ENCODE data around the gene SLIT3.

SLIT3 gene

GRCh38 chr5:168848569-168848968 is 452.4 kb downstream of the SLIT3 start:
- Histone ChIP-seq H3F3A (ENCODE audit: control insufficient read depth, insufficient read depth) (no peaks in the 10 kb centered on the region), H3K36me3 (ENCODE audit: control insufficient read depth, low read length) (no peaks in the 10 kb centered on the region), H3K4me1 (ENCODE audit: control insufficient read depth, low read length) (no peaks in the 10 kb centered on the region), H3K27me3 (ENCODE audit: control insufficient read depth, low read length) (peaks cover 11% of the 10 kb centered on the region), H3K27ac (ENCODE audit: low read depth, low read length) (no peak overlapping the region), H3K79me2 (ENCODE audit: control insufficient read depth, low read length) (no peaks in the 10 kb centered on the region), H3K4me3 (ENCODE audit: low read length) (no peak overlapping the region), H4K20me1 (ENCODE audit: control insufficient read depth, insufficient read depth, low read depth, low read length) (no peaks in the 10 kb centered on the region), H3K4me2 (ENCODE audit: low read length) (no peak overlapping the region), H3K9me2 (replicated peaks; ENCODE audit: control insufficient read depth, low read length) (no peaks in the 10 kb centered on the region), H3K9me3 (ENCODE audit: control insufficient read depth, insufficient read depth, low read length) (no peaks in the 10 kb centered on the region)
- TF ChIP-seq CTCF (IDR thresholded peaks at IDR 0.05; ENCODE audit: low read depth, low read length, poor library complexity, severe bottlenecking): no peak
- TF ChIP-seq EZH2phosphoT487 (IDR thresholded peaks at IDR 0.05; ENCODE audit: borderline replicate concordance, low read length): no peak

- Histone ChIP-seq H3K4me3 (ENCODE audit: low read length) (no peak overlapping the region), H3K9me2 (replicated peaks; ENCODE audit: control insufficient read depth, low read length) (no peaks in the 10 kb centered on the region), H3K79me2 (ENCODE audit: control insufficient read depth, low read length) (no peaks in the 10 kb centered on the region), H3K36me3 (ENCODE audit: control insufficient read depth, low read length) (no peaks in the 10 kb centered on the region), H4K20me1 (ENCODE audit: control insufficient read depth, insufficient read depth, low read depth, low read length) (no peaks in the 10 kb centered on the region), H3K4me2 (ENCODE audit: low read length) (no peak overlapping the region), H3K27ac (ENCODE audit: low read depth, low read length) (no peak overlapping the region), H3K27me3 (ENCODE audit: control insufficient read depth, low read length) (peaks cover 7% of the 10 kb centered on the region; the same call in 1 of the 2 replicates), H3F3A (ENCODE audit: control insufficient read depth, insufficient read depth) (no peaks in the 10 kb centered on the region), H3K4me1 (ENCODE audit: control insufficient read depth, low read length) (no peaks in the 10 kb centered on the region), H3K9me3 (ENCODE audit: control insufficient read depth, insufficient read depth, low read length) (no peaks in the 10 kb centered on the region)
- TF ChIP-seq EZH2phosphoT487 (IDR thresholded peaks at IDR 0.05; ENCODE audit: borderline replicate concordance, low read length) (no peak), CTCF (IDR thresholded peaks at IDR 0.05; ENCODE audit: low read depth, low read length, poor library complexity, severe bottlenecking) (no peak)
Observed at GRCh38 chr5:168847511-168848073, 453.3 kb downstream of the SLIT3 start.

GRCh38 chr5:168844922-168845296 is 456.0 kb downstream of the SLIT3 start:
- no peaks in the 10 kb centered on the region for H3K36me3 ChIP-seq (ENCODE audit: control insufficient read depth, low read length)
- H3K79me2 ChIP-seq (ENCODE audit: control insufficient read depth, low read length): no peaks in the 10 kb centered on the region
- H3K4me3 ChIP-seq (ENCODE audit: low read length): no peak overlapping the region

More at GRCh38 chr5:168844922-168845296, 456.0 kb downstream of the SLIT3 start:
- no peak overlapping the region for H3K27ac ChIP-seq (ENCODE audit: low read depth, low read length)
- H3K9me2 ChIP-seq (replicated peaks; ENCODE audit: control insufficient read depth, low read length): no peaks in the 10 kb centered on the region
- H4K20me1 ChIP-seq (ENCODE audit: control insufficient read depth, insufficient read depth, low read depth, low read length): no peaks in the 10 kb centered on the region
- no peaks in the 10 kb centered on the region for H3K9me3 ChIP-seq (ENCODE audit: control insufficient read depth, insufficient read depth, low read length)
- no peak for TF ChIP-seq CTCF (IDR thresholded peaks at IDR 0.05; ENCODE audit: low read depth, low read length, poor library complexity, severe bottlenecking)
- H3F3A ChIP-seq (ENCODE audit: control insufficient read depth, insufficient read depth): no peaks in the 10 kb centered on the region
- no peaks in the 10 kb centered on the region for H3K4me1 ChIP-seq (ENCODE audit: control insufficient read depth, low read length)
- H3K27me3 ChIP-seq (ENCODE audit: control insufficient read depth, low read length): peaks cover 11% of the 10 kb centered on the region; the same call in 1 of the 2 replicates
- no peak overlapping the region for H3K4me2 ChIP-seq (ENCODE audit: low read length)

All from DOHH2 (cell line).